ENCODE results near the gene TBCCD1.
A peak's percentile ranks its signal among the peaks of the same experiment; 100 is the strongest.
"Not testable (repeated sequence)": the region's sequence is repeated elsewhere in the genome, so short reads cannot be mapped to it uniquely, and the experiment has no call there.

The TBCCD1 gene

DNA sequence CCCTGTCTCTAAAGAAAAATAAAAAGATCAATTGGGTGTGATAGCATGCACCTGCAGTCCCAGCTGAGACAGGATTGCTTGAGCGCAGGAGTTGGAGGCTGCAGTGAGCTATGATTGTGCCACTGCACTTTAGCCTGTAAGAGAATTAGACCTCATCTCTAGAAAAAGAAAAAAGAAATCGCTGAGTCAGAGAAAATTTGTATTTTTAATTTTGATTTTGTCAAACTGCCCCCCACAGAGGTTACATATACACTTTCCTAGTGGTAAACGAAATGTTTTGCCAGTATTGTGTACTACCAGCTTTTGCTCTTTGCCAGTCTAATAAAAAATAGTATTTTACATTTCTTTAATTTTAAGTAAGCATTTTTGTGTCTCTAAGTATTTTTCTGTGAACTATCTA is 17.6 kb downstream of the TBCCD1 start:
- no peak for DNase-seq (ENCODE audit: low read depth)

DNA sequence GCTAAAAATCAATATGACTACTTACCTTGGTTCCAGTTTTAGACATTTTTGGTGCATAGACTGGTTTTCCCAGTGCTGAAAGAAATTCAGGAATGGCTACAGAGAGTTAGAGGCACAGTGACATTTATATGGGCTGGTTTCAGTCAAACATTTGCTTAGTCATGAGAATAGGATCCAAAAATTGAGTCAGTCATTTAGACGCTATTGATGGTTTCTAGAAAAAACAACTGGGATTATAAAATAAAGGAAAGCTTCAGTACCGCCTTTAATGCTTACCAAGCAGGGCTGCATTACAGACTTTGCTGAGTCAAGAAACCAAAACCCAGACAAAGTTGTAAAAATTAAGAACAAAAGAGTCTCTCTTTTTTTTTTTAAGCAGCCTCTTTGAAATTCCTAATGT is 22.9 kb downstream of the TBCCD1 start, which contains the start of gene CRYGS:
TSS of gene CRYGS (minus strand) at position 100 of the 400 bp plus-strand sequence. CDS start at position 46, 54 bp downstream.
- DNase-seq (ENCODE audit: low read depth), result no peak

DNA sequence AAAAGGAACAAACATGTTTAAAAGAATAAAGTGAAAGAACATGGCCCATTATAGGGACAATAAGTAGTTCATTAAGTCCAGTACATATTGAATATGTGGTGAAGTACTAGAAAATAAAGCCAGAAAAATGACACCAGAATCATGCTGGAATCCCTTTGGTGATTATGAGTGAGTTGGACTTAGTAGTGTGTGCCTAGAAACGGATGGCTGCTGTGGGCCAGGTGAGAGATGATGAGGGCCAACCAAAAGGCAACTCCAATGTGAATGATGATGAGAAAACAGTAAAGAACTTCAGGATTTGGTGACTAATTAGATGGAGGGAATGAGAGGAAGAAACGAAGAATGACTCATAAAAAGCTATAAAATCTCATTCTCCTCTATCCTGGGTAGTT is 26.3 kb downstream of the TBCCD1 start:
- DNase-seq (ENCODE audit: low read depth), result no peak

DNA sequence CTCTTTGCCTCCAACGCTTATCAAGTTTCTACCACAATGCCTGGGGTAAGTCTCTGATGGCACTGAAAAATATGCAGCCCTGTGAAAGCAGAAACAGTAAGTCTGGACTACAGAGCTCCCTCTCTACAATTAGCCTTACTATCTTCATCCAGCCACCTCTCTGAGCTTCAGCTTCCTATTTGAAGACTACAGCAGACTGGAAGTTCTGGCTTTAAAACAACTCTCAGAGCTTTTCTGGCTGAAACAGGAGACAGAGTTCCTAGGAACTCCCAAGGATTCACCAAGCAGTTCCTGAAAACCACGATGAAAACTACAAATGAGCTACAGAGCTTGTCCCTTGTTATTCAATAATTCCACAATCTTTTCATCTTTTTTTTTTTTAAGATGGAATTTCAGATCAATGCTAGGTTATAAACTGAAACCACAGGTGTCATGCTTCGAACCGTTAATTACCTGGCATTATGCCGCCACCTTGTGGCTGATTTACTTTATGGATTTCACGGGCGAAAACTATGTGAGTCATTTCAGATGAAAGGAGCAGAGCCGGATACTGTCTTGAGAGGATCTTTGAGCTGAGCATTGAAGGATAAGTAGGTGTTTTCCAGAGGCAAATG is 26.8 kb downstream of the TBCCD1 start:
- peak; percentile 64 for DNase-seq (ENCODE audit: low read depth)

GRCh38 chr3:186538779-186539178 is 28.4 kb downstream of the TBCCD1 start:
- no peak for DNase-seq (ENCODE audit: low read depth)

DNA sequence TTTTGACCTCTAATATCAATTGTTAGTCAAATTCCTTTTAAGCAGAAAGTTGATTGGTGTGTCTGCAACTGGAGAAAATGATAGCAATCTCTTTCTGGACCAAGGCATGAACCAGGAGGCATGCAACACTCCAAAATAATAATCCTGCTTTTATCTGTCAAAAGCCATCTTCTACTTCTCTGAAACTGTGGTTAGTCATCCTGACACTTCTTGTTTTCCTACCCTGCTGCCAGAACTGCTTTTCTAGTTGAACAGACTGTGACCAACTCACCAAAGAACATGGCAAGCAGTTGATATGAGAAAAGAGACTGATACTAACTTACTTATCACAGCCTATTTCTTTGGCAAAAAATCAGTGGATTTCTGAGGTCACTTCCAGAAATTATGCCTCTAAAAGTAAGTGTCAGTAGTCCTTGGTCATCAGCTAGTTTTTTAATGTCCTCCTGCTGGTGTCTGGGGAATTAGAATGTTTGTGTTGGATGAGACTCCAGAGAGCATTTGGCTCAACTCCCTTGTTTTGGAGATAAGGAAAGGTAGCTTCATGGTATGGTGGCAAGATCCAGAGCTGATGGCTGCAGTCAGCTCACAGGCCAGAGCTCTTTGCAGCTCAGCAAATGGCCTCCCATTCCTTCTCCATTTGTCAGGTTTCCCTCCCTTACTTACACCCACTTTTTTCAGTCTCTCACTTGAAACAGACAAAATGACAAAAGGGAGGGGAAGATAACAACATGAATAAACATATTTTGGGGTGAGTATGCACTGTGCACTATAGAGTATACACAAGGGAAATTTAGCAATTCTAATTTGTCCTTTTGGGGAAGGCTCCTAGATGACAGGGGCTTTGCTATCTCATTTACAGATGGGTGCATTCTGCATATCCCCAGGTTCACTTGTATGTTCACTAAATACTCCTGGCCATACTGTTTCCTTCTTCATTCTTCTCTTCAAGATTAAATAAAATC is 30.0 kb downstream of the TBCCD1 start:
- no peak for DNase-seq (ENCODE audit: low read depth)

DNA sequence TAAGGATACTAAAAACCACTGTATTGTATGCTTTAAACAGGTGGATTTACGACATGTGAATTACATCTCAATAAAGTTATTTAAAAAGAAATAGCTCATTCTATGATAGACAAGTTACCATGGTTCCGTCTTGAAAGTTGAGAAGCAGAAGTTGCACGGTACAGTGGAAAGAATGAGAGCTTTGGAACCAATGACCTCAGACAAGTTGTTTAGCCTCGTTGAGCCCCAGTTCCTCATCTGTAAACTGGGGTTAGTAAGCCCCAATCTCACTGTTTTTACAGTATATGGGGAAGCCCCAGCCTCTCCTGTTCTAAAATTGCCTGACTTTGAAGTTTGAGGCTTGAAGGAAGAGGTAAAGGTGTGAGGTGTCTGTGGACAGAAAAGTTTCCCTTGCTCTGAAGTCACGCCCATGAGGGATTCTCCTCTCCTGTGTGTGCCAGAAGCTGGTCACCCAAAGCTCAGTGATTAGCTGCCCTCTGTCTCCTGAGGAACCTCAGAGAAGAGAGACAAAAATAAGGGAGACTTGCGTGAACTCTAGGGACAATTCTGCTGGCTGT is 32.9 kb downstream of the TBCCD1 start:
- DNase-seq (ENCODE audit: low read depth), result peak; percentile 36

DNA sequence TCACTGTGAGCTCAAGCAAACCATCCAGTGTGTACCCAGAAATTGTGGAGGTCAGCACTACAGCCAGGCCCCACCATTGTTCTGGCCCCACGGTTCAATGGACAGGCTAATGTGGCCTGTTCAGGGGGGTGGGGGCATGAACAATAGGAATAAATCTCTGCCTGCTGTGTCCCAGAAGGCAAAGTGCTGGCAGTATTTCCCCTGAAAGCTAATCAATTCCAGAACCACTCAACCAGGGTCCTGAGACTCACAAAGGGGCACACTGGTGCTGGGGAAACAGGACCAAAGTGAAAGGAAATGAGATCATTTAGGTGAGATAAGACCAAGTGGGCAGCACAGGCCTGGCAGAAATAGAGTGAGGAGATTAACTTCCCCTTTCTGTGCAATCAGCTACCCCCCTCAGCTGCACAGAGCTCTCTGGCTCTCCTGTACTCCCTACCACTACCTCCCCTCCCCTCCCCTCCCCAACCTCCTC is 34.5 kb downstream of the TBCCD1 start:
- DNase-seq (ENCODE audit: low read depth), result no peak

DNA sequence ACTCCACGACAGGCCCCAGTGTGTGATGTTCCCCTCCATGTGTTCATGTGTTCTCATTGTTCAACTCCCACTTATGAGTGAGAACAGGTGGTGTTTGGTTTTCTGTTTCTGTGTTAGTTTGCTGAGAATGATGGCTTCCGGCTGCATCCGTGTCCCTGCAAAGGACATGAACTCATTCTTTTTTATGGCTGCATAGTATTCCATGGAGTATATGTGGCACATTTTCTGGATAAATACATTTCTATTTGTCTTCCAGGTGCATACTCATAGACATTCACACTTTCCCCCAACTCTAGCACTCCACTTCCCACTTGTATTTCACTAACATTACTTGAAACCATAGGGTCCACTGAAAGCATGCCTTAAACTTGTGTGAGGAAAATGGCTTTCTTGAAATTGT is 35.4 kb downstream of the TBCCD1 start:
- DNase-seq (ENCODE audit: low read depth), result not testable (repeated sequence)

DNA sequence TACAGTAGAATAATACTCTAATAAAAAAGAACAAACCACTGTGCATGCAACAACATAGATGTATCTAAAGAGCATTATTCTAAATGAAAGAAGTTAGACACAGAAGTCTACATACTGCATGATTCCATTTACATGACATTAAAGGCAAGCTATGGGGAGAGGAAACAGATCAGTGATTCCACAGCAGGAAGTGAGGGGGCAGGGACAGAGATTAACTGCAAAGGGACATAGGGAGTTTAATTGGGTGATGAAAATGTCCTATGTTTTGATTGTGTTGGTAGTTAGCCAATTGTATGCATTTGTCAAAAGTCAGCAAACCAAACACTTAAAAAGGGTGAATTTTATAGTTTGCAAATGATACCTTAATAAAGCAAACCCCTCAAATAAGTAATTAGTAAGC is 36.7 kb downstream of the TBCCD1 start:
- no peak for DNase-seq (ENCODE audit: low read depth)

GRCh38 chr3:186529201-186529999 is 37.7 kb downstream of the TBCCD1 start:
- DNase-seq (ENCODE audit: low read depth), result no peak

DNA sequence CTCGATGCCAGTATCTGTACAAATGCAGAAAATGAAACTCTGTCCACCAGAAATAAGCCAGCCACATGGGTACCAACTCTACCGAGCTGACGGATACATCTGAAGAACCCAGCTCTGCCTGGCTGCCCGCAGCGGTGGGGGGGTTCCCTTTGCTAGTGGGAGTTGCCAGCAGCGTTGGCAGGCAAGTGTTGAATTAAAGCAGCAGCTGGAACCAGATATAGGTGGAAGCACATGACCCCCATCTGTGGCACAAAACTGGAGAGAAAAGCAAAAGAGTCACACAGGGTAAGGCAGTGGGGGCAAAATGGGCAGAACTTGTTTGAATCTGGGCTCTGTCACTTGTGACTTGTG is 40.9 kb downstream of the TBCCD1 start:
- DNase-seq (ENCODE audit: low read depth), result no peak

DNA sequence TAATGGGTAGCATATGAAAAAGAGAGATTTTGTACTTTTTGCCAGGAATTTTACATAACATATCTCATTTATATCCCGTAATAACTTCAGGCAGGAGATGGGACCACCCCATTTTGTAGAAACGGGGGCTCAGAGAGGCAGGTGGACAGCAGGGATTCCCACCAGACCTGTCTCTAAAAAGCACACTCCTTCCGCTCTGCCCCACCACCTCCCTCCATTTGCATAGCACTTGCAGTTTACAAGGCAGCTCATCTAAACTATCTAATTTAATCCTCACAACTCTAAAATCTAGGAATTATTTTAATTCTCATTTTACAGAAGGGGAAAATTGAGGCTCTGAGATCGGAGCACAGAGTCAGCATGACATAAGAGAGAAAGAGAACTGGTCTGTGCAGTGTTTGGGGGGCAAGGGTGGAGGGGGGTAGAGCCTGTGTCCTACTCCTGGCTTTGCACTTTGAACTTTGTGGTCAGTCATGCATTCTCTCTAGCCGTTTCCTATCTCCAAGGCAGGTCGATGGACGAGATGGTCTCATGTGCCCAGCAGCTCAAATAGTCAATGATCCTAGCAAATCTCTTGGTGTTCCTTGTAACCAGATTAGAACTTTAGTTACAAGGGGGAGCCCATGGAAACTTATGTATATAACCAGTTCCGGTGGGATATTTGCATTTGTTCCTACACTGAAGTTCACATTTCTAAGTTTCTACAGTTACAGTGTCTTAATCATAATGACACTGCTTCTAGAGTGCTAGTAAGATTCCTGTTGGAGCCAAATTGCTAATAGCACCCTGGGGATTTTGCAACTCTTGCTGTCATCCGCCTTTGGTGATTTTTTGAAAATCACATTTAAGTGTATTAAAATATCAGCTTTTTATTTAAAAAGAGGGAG is 41.5 kb downstream of the TBCCD1 start:
- DNase-seq (ENCODE audit: low read depth), result no peak

DNA sequence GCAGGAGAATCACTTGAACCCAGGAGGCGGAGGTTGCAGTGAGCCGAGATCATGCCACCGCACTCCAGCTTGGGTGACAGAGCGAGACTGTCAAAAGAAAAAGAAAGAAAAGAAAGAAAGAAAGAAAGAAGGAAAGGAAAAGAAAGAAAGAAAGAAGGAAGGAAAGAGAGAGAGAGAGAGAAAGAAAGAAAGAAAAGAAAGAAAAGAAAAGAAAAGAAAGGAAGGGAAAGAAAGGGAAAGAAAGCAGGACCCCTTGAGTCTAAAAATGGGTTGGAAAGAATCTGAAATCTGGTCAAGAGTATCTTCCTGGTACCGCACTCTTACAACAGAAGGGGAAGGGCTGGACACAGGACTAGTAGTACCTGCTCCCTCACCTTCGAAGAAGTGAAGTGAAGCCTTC is 42.5 kb downstream of the TBCCD1 start:
- DNase-seq (ENCODE audit: low read depth), result no peak

- DNase-seq (ENCODE audit: low read depth), result no peak
Measured at GRCh38 chr3:186523434-186523833, 43.7 kb downstream of the TBCCD1 start.

DNA sequence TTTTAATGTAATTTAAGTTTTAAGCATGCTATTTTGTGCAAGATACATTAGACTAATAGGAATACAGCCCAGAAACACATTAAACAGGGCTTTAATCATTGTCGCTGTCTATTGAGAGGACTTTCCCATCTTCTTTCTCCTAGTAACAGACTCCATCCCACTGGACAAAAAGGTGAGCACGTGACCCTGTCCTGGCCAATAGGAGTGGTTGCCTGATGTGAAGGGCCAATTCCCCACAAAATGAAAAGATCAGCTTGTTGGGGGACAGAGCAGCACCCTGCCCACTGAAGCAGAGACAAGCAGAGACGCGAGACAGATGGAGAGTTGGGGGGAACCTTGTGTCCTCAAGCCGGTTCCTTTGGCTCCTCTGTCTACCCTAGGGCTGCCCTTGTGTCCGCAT is 44.1 kb downstream of the TBCCD1 start:
- no peak for DNase-seq (ENCODE audit: low read depth)

- no peak for DNase-seq (ENCODE audit: low read depth)
Measured at GRCh38 chr3:186520957-186521842, 45.9 kb downstream of the TBCCD1 start.

DNA sequence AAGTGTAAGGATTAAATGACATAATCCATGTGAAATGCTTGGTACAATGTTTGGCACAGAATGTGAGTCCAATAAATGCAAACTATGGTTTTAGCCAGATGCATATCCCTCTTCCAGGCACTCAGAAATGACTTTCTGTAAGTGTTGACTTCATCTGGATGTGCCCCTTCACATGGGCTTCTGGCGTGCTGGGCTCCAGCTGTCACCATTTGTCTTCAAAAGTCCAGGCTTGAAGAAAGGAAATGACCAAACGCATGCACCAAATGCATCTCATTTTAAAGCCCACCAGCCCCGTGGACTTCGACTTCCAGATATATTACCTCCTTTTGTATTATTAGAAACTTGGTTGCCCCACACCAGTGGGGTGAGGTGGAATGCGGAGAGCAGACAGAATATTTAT is 46.7 kb downstream of the TBCCD1 start:
- DNase-seq (ENCODE audit: low read depth), result no peak

DNA sequence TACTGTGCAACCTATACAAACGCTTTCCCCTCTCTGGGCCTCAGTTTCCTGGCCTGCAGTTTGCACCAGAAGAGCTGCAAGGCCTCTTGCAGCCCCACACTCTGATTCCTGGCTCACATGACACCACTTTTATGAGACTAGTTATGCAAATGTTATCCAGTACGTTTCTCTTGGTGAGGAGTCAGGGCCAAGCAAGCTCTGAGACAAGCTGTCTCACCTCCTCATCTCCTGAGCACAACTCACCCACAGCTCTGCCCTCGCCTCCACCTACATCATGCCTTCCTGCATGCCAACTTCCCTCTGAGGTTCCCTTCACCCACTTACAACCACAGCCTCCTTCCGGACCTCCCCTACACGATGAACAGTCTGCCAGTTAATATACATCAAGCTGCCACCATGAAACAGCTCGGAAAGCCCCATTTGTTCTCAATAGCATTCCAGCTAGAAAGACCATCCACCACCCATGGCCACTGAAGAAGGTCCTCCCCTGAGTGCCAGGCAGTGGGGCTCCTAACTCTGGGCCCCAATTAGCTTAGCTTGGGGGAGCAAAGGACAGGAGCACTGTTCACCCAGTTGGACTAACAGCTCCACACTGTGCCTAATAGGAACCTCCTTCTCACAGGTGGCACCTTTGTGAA is 48.0 kb downstream of the TBCCD1 start:
- peak; percentile 75 for DNase-seq (ENCODE audit: low read depth)

DNA sequence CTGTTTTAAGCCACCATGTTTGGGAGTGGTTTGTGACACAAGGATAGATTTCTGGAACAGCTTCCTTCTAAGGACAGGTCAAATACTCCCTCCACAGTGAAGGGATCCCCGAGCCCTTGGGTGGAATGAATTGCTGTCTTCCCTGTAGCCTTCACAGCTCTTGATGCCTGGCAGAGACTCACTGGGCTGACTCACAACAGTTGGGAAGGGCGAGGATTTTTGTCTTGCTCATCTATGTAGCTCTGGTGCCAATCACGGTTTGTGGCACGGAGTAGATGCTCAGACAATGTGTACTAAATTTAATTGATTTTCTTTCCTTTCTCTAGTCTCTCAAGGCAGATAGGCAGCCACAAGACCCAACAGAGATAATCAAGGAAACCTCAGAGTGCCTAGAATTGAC is 49.9 kb downstream of the TBCCD1 start:
- no peak for DNase-seq (ENCODE audit: low read depth)
